ENCODE results near the gene GFRA1. TPM values are rescaled to one million over a fixed set of nuclear protein-coding genes. Genes with fewer than 3 reads are reported as not detected.

GFRA1 gene
- total RNA-seq (2013), result under 0.01 TPM
- polyA plus RNA-seq (not detected), polyA minus RNA-seq (under 0.01 TPM in 1 of 2 replicates, not detected in the other), total RNA-seq (0 to 2.0 (median 0.06) reads per million in 11 experiments)

DNA sequence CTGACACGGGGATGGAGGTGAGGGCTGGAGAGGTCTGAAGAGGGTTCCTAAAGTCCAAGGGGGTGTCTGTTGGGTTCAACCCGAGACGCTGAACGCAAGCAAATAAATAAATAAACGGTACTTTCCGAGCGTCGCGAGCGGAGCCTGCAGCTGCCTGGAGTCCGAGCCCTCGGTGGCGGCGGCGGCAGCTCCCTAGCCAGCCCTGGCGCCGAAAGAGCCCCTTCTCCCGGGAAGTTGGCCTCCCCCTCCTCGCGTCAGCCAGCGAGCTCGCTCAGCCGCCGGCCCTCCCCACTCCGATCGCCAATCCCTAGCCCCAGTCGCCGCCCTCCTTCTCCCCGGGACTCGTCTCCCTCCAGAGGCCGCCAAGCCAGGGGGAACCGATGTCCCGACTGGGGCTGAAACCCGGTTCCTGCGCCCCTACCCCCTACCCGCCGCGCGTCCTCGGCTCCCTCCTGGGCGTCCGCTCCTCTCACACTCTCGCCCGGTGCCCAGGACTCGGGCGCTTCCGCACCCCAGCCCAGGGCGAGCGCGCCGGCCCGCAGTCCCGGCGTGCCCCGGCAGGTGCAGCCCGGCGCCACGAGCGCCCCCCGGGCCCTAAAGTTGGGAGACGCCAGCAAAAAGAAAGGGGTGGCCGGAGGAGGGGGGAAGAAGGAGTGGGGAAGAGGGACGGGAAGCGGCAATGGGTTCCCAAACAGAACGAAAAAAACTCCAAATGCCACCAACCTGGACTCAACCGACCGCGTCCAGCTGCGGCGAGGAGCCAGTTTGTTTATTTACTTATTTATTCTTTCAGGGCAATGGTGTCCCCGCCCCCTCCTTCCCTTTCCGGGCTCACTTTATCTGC is at the start of gene GFRA1:
Gene GFRA1 (minus strand): TSS at position 767 of the 844 bp plus-strand sequence. CDS start 1,177 bp downstream, outside the sequence.
- Histone ChIP-seq H3K36me3 (replicated peaks in 1 of 2; ENCODE audit: control insufficient read depth in 1 of 2, insufficient read depth in 2 of 2, low read length in 2 of 2) (no peaks in the 10 kb centered on the region), H3K9me3 (replicated peaks in 1 of 2; ENCODE audit: control insufficient read depth in 1 of 2, insufficient read depth in 1 of 2, low read length in 2 of 2) (peaks cover 0 to 11% of the 10 kb centered on the region in 2 donors), H3K27ac (ENCODE audit: low read depth in 1 of 2, low read length in 2 of 2) (no peak within 1 kb of the TSS), H3K27me3 (ENCODE audit: control insufficient read depth in 2 of 2, insufficient read depth in 2 of 2, low read length in 2 of 2) (peaks cover 53 to 93% of the 10 kb centered on the region in 2 donors), H3K79me2 (ENCODE audit: insufficient read depth, low read length) (no peaks in the 10 kb centered on the region), H3K9ac (ENCODE audit: insufficient read depth, low read length, poor library complexity, severe bottlenecking) (no peak within 1 kb of the TSS), H3K4me2 (replicated peaks; ENCODE audit: extremely low read depth, low read length, poor library complexity, severe bottlenecking) (no peak within 1 kb of the TSS), H3K4me3 (replicated peaks in 1 of 3; ENCODE audit: low read depth in 2 of 3, low read length in 3 of 3) (no peak within 1 kb of the TSS), H4K20me1 (ENCODE audit: insufficient read depth, low read length) (no peaks in the 10 kb centered on the region), H2AFZ (ENCODE audit: insufficient read depth, low read depth, low read length, poor library complexity, severe bottlenecking) (no peak within 1 kb of the TSS), H3K4me1 (ENCODE audit: control insufficient read depth in 1 of 2, insufficient read depth in 2 of 2, low read length in 2 of 2) (peaks cover 0 to 10% of the 10 kb centered on the region in 2 donors)
- Mint-ChIP-seq H3K4me3 (peak within 1 kb of the TSS in 1 of 2 donors; percentile 88), H3K27ac (no peak within 1 kb of the TSS), H3K36me3 (peaks cover 0 to 6% of the 10 kb centered on the region in 2 donors), H3K27me3 (ENCODE audit: low read depth in 3 of 3) (peaks cover 71 to 84% (median 80%) of the 10 kb centered on the region in 3 donors), H3K4me1 (peaks cover 14% of the 10 kb centered on the region), H3K9me3 (peaks cover 0 to 14% (median 7%) of the 10 kb centered on the region in 7 donors)
- intact Hi-C loops (cut with micrococcal nuclease), result no loop called here
- under 1% methylated on average over 59 of the region's 72 CpGs for WGBS (ENCODE audit: insufficient coverage)
- DNase-seq, result no peak
- TF ChIP-seq, protein P1, sequence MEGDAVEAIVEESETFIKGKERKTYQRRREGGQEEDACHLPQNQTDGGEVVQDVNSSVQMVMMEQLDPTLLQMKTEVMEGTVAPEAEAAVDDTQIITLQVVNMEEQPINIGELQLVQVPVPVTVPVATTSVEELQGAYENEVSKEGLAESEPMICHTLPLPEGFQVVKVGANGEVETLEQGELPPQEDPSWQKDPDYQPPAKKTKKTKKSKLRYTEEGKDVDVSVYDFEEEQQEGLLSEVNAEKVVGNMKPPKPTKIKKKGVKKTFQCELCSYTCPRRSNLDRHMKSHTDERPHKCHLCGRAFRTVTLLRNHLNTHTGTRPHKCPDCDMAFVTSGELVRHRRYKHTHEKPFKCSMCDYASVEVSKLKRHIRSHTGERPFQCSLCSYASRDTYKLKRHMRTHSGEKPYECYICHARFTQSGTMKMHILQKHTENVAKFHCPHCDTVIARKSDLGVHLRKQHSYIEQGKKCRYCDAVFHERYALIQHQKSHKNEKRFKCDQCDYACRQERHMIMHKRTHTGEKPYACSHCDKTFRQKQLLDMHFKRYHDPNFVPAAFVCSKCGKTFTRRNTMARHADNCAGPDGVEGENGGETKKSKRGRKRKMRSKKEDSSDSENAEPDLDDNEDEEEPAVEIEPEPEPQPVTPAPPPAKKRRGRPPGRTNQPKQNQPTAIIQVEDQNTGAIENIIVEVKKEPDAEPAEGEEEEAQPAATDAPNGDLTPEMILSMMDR (IDR thresholded peaks at IDR 0.05), result no peak

- H3K4me3 ChIP-seq (replicated peaks in 1 of 3; ENCODE audit: low read depth in 2 of 3, low read length in 3 of 3), result no peak overlapping the region
- H3K9me3 Mint-ChIP-seq, result peaks cover 0 to 11% (median 1%) of the 10 kb centered on the region in 7 donors
- no peak overlapping the region for H3K9ac ChIP-seq (ENCODE audit: insufficient read depth, low read length, poor library complexity, severe bottlenecking)
- DNase-seq, result no peak
- no peak overlapping the region for H2AFZ ChIP-seq (ENCODE audit: insufficient read depth, low read depth, low read length, poor library complexity, severe bottlenecking)
- H3K27me3 Mint-ChIP-seq (ENCODE audit: low read depth in 3 of 3), result peaks cover 0 to 3% (median 3%) of the 10 kb centered on the region in 3 donors
- H3K4me3 Mint-ChIP-seq, result no peak overlapping the region
- no peaks in the 10 kb centered on the region for H4K20me1 ChIP-seq (ENCODE audit: insufficient read depth, low read length)
- H3K4me1 Mint-ChIP-seq, result peaks cover 2% of the 10 kb centered on the region
- no peaks in the 10 kb centered on the region for H3K79me2 ChIP-seq (ENCODE audit: insufficient read depth, low read length)
- H3K27me3 ChIP-seq (ENCODE audit: control insufficient read depth in 2 of 2, insufficient read depth in 2 of 2, low read length in 2 of 2), result no peaks in the 10 kb centered on the region
- intact Hi-C loops (cut with micrococcal nuclease), result no loop called here
- H3K27ac ChIP-seq (ENCODE audit: low read depth in 1 of 2, low read length in 2 of 2), result no peak overlapping the region
- no peaks in the 10 kb centered on the region for H3K4me1 ChIP-seq (ENCODE audit: control insufficient read depth in 1 of 2, insufficient read depth in 2 of 2, low read length in 2 of 2)
- TF ChIP-seq, protein P1 (IDR thresholded peaks at IDR 0.05), result no peak
- no peaks in the 10 kb centered on the region for H3K9me3 ChIP-seq (replicated peaks in 1 of 2; ENCODE audit: control insufficient read depth in 1 of 2, insufficient read depth in 1 of 2, low read length in 2 of 2)
- H3K36me3 ChIP-seq (replicated peaks in 1 of 2; ENCODE audit: control insufficient read depth in 1 of 2, insufficient read depth in 2 of 2, low read length in 2 of 2), result no peaks in the 10 kb centered on the region
- 29% methylated on average over 1 of the region's 2 CpGs for WGBS (ENCODE audit: insufficient coverage)
- no peak overlapping the region for H3K27ac Mint-ChIP-seq
- H3K36me3 Mint-ChIP-seq, result no peaks in the 10 kb centered on the region
- no peak overlapping the region for H3K4me2 ChIP-seq (replicated peaks; ENCODE audit: extremely low read depth, low read length, poor library complexity, severe bottlenecking)
Measured at GRCh38 chr10:116316503-116316902, 43.5 kb upstream of the GFRA1 start.

Data from CD14-positive monocyte (primary cell).